ENCODE measurements around the gene IL10RA.

The IL10RA gene

DNA sequence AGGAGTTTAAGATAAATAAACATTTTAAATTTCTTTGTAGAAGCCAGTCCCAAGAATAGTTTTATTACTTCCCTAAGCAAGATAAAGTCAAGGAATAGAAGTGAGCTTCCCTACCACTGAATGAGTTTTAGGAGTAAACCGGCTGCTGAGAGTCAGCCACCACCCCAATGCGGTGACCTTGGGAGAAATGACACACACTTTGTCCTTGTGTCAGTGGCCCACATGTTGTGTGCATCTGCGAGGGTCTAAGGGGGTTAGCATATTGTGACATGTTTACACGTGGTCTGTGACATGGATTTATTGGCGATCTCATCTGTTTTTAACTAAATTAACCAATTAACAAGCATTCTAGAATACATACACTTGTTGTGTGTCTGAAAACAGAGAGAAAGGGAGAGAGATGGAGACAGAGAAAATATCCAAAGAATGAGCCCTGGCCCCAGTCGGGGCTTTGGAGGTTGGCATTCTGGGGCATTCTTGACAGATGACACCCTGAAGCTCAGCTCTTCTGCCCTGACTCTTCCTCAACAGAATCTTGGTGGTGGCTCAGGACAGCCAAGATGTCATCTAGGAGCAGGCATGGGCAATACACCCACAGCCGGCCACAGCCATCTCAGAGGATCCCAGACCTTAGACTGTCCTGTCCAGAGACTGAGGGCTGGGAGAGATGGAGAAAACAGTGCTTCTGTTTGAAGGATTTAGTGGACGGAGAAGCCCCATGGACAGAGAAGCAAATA, 60.9 kb downstream of the IL10RA start:
- DNase-seq (ENCODE audit: low read depth in 3 of 3): no peak

GRCh38 chr11:118047749-118048148, 61.6 kb downstream of the IL10RA start:
- DNase-seq (ENCODE audit: low read depth in 3 of 3): no peak

- DNase-seq (ENCODE audit: low read depth in 3 of 3): no peak
These were observed 62.5 kb downstream of the IL10RA start for GRCh38 chr11:118048472-118049370.

DNA sequence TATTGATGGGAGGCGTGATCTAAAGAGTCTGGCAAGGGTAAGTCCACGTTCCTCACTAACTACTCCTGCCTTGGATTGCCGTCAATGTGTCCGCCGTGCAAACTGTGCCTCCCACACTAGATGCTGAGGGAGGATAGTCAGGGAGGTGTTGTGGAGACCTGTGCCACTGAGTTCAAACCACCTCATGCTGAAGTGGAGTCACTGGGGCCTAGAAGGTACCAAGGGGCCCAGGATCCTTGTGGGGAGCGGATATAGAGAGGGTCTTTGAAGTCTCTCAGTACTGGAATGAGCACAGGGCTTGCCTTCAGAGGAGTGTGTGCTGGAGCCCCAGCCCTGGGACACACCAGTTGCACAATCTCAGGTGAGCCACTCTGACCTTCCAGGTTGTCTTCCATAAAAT, 63.6 kb downstream of the IL10RA start:
- DNase-seq (ENCODE audit: low read depth in 3 of 3): no peak

DNA sequence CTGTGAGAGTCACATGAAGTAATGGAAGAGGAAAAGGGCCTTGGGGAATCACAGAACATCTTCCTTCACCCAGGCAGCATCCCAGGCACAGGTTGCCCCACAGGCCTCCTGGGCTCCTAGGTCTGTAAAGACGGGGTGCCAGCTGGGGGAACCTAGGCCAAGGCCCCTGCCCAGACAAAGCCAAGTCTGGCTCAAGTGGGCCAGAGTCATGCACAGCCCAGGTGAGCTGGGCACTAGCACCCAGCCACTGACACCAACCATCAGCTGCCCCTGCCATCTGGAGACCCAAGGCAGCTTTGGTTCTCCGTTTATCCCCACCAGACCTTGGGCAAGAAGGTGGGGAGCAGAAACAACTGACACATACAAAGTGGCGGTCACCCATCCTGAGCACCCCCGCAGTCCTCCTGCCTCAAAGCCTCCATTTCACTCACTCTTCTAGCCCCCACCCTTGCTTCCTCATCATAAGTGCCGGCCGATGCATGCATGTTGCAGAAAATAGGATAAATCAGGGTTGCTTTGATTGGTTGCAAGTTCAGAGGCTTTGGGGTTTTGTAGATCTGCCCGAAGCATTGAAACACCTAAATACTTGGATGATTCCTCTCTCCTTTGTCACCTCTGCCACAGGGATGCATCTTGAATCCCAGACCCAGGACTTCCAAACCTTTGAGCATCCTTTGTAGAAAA, 64.2 kb downstream of the IL10RA start:
- no peak for DNase-seq (ENCODE audit: low read depth in 3 of 3)
